H1 (cell line): ENCODE measurements around the gene LARP4. TPM values are rescaled to one million over a fixed set of nuclear protein-coding genes. Genes with fewer than 3 reads are reported as not detected.

Experiments used
- CTCF ChIA-PET: fragments of 300-600 bp; sonication (Branson Sonifier 250); formaldehyde crosslinking; loops from one replicate; lab custom pipeline; 2021; ENCODE audit not compliant: partially characterized antibody; lab: Charles Lee
- POLR2A ChIA-PET: fragments of 300-600 bp; sonication (Branson Sonifier 250); formaldehyde crosslinking; loops from one replicate; lab custom pipeline; 2021; ENCODE audit warnings: inconsistent platforms; ENCODE audit not compliant: partially characterized antibody; lab: Charles Lee
- DNase-seq, 2 experiments: peaks; one replicate each; pipeline versions ENCODE4 v3.0.0 to v3.0.0-alpha.2; 2010 to 2022; ENCODE audit warnings: low spot score in 2 of 2, low read depth in 1 of 2, mixed read lengths in 1 of 2
- FAIRE-seq: peaks from 2 replicates; lab custom pipeline; 2011; peaks lifted over from hg19 to GRCh38; lab: Jason Lieb, UNC
- H2AFZ ChIP-seq: 2 replicates; pipeline ENCODE4 v1.8.1; 2012; ENCODE audit warnings: low read length, inconsistent platforms
- H2AK5ac ChIP-seq: 2 replicates; pipeline ENCODE4 v1.6.1; 2013; ENCODE audit warnings: low read depth, low read length
- H2BK120ac ChIP-seq: replicated peaks from 2 replicates; pipeline ENCODE3; 2013; ENCODE audit warnings: low read depth, low read length, inconsistent platforms
- H2BK12ac ChIP-seq: 2 replicates; pipeline ENCODE4 v1.6.1; 2013; ENCODE audit warnings: low read depth, low read length
- H2BK15ac ChIP-seq: 2 replicates; pipeline ENCODE4 v1.6.1; 2013; ENCODE audit warnings: low read length
- H2BK20ac ChIP-seq: 2 replicates; pipeline ENCODE4 v1.6.1; 2013; ENCODE audit warnings: low read length
- H2BK5ac ChIP-seq: 2 replicates; pipeline ENCODE4 v1.6.1; 2013; ENCODE audit warnings: low read depth, low read length
- H3K14ac ChIP-seq: 2 replicates; pipeline ENCODE4 v1.6.1; 2013; ENCODE audit warnings: inconsistent platforms; ENCODE audit not compliant: insufficient read length
- H3K18ac ChIP-seq: 2 replicates; pipeline ENCODE4 v1.6.1; 2013; ENCODE audit warnings: low read length; ENCODE audit errors: extremely low read depth
- H3K23ac ChIP-seq: 2 replicates; pipeline ENCODE4 v1.6.1; 2013; ENCODE audit warnings: inconsistent platforms; ENCODE audit not compliant: insufficient read length
- H3K23me2 ChIP-seq: 2 replicates; pipeline ENCODE4 v1.6.1; 2013; ENCODE audit warnings: low read depth, low read length
- H3K27ac ChIP-seq: 2 replicates; pipeline ENCODE4 v1.6.1; 2011; ENCODE audit warnings: low read depth, low read length, inconsistent platforms
- H3K27me3 ChIP-seq, 4 experiments: replicated peaks in 1 of 4; 1 replicate in 1 of 4; 2 replicates in 3 of 4; pipeline versions ENCODE4 v1.6.1 to v1.8.1; 2011 to 2013; ENCODE audit warnings: low read length in 3 of 4, mild to moderate bottlenecking in 3 of 4, inconsistent platforms in 2 of 4, mixed read lengths in 2 of 4, moderate library complexity in 1 of 4; ENCODE audit not compliant: control insufficient read depth in 3 of 4, insufficient read depth in 3 of 4; ENCODE audit errors: extremely low read depth in 1 of 4
- H3K36me3 ChIP-seq, 4 experiments: 2 replicates each; pipeline versions ENCODE4 v1.6.1 to v1.8.1; 2011 to 2013; ENCODE audit warnings: mild to moderate bottlenecking in 4 of 4, low read length in 3 of 4, moderate library complexity in 2 of 4, control low read depth in 1 of 4, inconsistent platforms in 1 of 4; ENCODE audit not compliant: insufficient read depth in 4 of 4, control insufficient read depth in 2 of 4
- H3K4ac ChIP-seq: replicated peaks from 2 replicates; pipeline ENCODE3; 2013; ENCODE audit warnings: low read length, low read depth, mixed read lengths, inconsistent platforms; ENCODE audit not compliant: insufficient read length
- H3K4me1 ChIP-seq, 4 experiments: replicated peaks in 1 of 4; 1 replicate in 1 of 4; 2 replicates in 3 of 4; pipeline versions ENCODE4 v1.6.1 to v1.8.1; 2011 to 2013; ENCODE audit warnings: low read length in 3 of 4, inconsistent platforms in 2 of 4, mixed read lengths in 1 of 4; ENCODE audit not compliant: insufficient read depth in 4 of 4, control insufficient read depth in 3 of 4
- H3K4me2 ChIP-seq, 2 experiments: 2 replicates each; pipeline versions ENCODE4 v1.6.1 to v1.8.1; 2011 to 2013; ENCODE audit warnings: low read depth in 2 of 2, low read length in 2 of 2, control low read depth in 1 of 2, inconsistent platforms in 1 of 2, mild to moderate bottlenecking in 1 of 2; ENCODE audit not compliant: insufficient read depth in 1 of 2
- H3K4me3 ChIP-seq, 4 experiments: fragments of 200-600, 300-600 bp in 1 of 4; sonication (generic), shearing (Covaris generic), sonication (Bioruptor Twin) in 1 of 4; 2 replicates each; pipeline versions ENCODE4 v1.5.1 to v1.8.1; 2011 to 2016; ENCODE audit warnings: low read length in 4 of 4, low read depth in 3 of 4, control low read depth in 2 of 4, inconsistent platforms in 2 of 4, mild to moderate bottlenecking in 2 of 4, mixed read lengths in 1 of 4, moderate library complexity in 1 of 4; ENCODE audit not compliant: insufficient read depth in 2 of 4; ENCODE audit errors: extremely low read depth in 1 of 4
- H3K56ac ChIP-seq: replicated peaks from 2 replicates; pipeline ENCODE3; 2013; ENCODE audit warnings: low read depth, mild to moderate bottlenecking, mixed read lengths, low read length, inconsistent platforms; ENCODE audit not compliant: insufficient read length
- H3K79me1 ChIP-seq: 2 replicates; pipeline ENCODE4 v1.6.1; 2013; ENCODE audit warnings: low read depth, low read length, control low read depth
- H3K79me2 ChIP-seq, 2 experiments: 2 replicates each; pipeline versions ENCODE4 v1.6.1 to v1.8.1; 2012 to 2013; ENCODE audit warnings: low read length in 2 of 2, mild to moderate bottlenecking in 2 of 2, inconsistent platforms in 1 of 2; ENCODE audit not compliant: insufficient read depth in 2 of 2, control insufficient read depth in 1 of 2
- H3K9ac ChIP-seq, 4 experiments: replicated peaks in 1 of 4; 1 replicate in 1 of 4; 2 replicates in 3 of 4; pipeline versions ENCODE4 v1.6.1 to v1.8.1; 2011 to 2013; ENCODE audit warnings: low read depth in 3 of 4, low read length in 3 of 4, control low read depth in 2 of 4, mild to moderate bottlenecking in 2 of 4, moderate library complexity in 2 of 4, inconsistent platforms in 1 of 4; ENCODE audit errors: extremely low read depth in 1 of 4
- H3K9me3 ChIP-seq, 2 experiments: 2 replicates each; pipeline versions ENCODE4 v1.6.1 to v1.8.1; 2012 to 2013; ENCODE audit warnings: mild to moderate bottlenecking in 2 of 2, moderate library complexity in 2 of 2, control low read depth in 1 of 2, inconsistent platforms in 1 of 2, low read depth in 1 of 2, low read length in 1 of 2, mixed read lengths in 1 of 2; ENCODE audit not compliant: insufficient read depth in 2 of 2
- H4K20me1 ChIP-seq, 2 experiments: replicated peaks in 1 of 2; 2 replicates each; pipeline versions ENCODE3 to v1.8.1; 2011 to 2013; ENCODE audit warnings: inconsistent platforms in 2 of 2, low read length in 2 of 2, mild to moderate bottlenecking in 1 of 2; ENCODE audit not compliant: insufficient read depth in 2 of 2, control insufficient read depth in 1 of 2
- H4K5ac ChIP-seq: 2 replicates; pipeline ENCODE4 v1.6.1; 2013; ENCODE audit warnings: low read length, low read depth, mixed read lengths, inconsistent platforms; ENCODE audit not compliant: insufficient read length
- H4K8ac ChIP-seq: 2 replicates; pipeline ENCODE4 v1.8.0; 2013; ENCODE audit warnings: mild to moderate bottlenecking, moderate library complexity, low read length, inconsistent platforms; ENCODE audit not compliant: insufficient read depth; ENCODE audit errors: extremely low read depth
- H4K91ac ChIP-seq: replicated peaks from 2 replicates; pipeline ENCODE3; 2013; ENCODE audit warnings: low read length, mixed read lengths, inconsistent platforms; ENCODE audit not compliant: insufficient read length
- BRCA1 ChIP-seq: IDR thresholded peaks from 2 replicates; pipeline ENCODE4 v1.6.1; 2012; ENCODE audit warnings: low read depth, low read length, improper control_type of control experiment
- CBX5 ChIP-seq: fragments of 300-800, 300-1000 bp; sonication (generic); IDR thresholded peaks from 2 replicates; pipeline ENCODE4 v1.7.1; 2016; ENCODE audit warnings: antibody characterized with exemption, low read length, low read depth
- CREB1 ChIP-seq: IDR thresholded peaks from 2 replicates; pipeline ENCODE4 v1.6.1; 2012; ENCODE audit warnings: inconsistent platforms
- HDAC6 ChIP-seq: IDR thresholded peaks from one replicate; pipeline ENCODE4 v1.7.1; 2012; ENCODE audit warnings: low read depth, mild to moderate bottlenecking, inconsistent platforms, low read length, moderate library complexity
- JUN ChIP-seq: IDR thresholded peaks from 2 replicates; pipeline ENCODE4 v1.6.1; 2011; ENCODE audit warnings: low read depth, mild to moderate bottlenecking, improper control_type of control experiment, low read length
- POLR2A ChIP-seq, 2 experiments: IDR thresholded peaks; 1 replicate in 1 of 2; 2 replicates in 1 of 2; pipeline ENCODE4 v1.6.1; 2011; ENCODE audit warnings: low read depth in 2 of 2, low read length in 2 of 2, mild to moderate bottlenecking in 2 of 2; ENCODE audit errors: control extremely low read depth in 1 of 2
- RXRA ChIP-seq: IDR thresholded peaks from 2 replicates; pipeline ENCODE4 v1.6.1; 2011; ENCODE audit warnings: low read depth, mild to moderate bottlenecking, low read length, moderate library complexity; ENCODE audit not compliant: insufficient read depth
- SP1 ChIP-seq: IDR thresholded peaks from 2 replicates; pipeline ENCODE4 v1.6.1; 2011; ENCODE audit warnings: low read depth, low read length
- WGBS, 2 experiments: shearing (Covaris generic) in 1 of 2; methylation state at CpG; one replicate each; pipeline versions ENCODE4 v1.1.6 to v1.1.7; 2013 to 2015; ENCODE audit warnings: low lambda C conversion rate in 2 of 2, mixed read lengths in 2 of 2, inconsistent platforms in 1 of 2, low coverage in 1 of 2, missing lambda C conversion rate in 1 of 2; ENCODE audit not compliant: insufficient replicate concordance in 2 of 2, insufficient coverage in 1 of 2, insufficient read length in 1 of 2; ENCODE audit errors: extremely low coverage in 1 of 2, missing lambda C conversion rate in 1 of 2; 5-methylcytosine and 5-hydroxymethylcytosine counted together
- polyA plus RNA-seq, 7 experiments: library from polyadenylated mRNA; depleted of rRNA in 3 of 7; stranded (reverse) in 5 of 7; unstranded in 2 of 7; fragments of >200 nt in 5 of 7; fragments of 200-250 nt in 2 of 7; gene quantifications; 1 replicate in 5 of 7; 2 replicates in 1 of 7; 4 replicates in 1 of 7; pipeline versions ENCODE4 v1.2.1 to v1.2.3, GENCODE V29; 2011 to 2013; ENCODE audit warnings: missing spikeins in 2 of 7, mixed read lengths in 2 of 7
- total RNA-seq: library from RNA; stranded (reverse); fragmentation: NEBNext Ultra II Directional; extraction: Animal tissue kit (Norgen Biotek cat#: 25700); gene quantifications from 2 replicates; pipeline ENCODE4 v1.2.1, GENCODE V29; 2021

The LARP4 gene
- total and polyA plus RNA-seq, 2 of the 8 experiments (the other 6 are each of a cell fraction or from before 2014, with no cell fraction given), result 12.8 to 93.9 TPM

DNA sequence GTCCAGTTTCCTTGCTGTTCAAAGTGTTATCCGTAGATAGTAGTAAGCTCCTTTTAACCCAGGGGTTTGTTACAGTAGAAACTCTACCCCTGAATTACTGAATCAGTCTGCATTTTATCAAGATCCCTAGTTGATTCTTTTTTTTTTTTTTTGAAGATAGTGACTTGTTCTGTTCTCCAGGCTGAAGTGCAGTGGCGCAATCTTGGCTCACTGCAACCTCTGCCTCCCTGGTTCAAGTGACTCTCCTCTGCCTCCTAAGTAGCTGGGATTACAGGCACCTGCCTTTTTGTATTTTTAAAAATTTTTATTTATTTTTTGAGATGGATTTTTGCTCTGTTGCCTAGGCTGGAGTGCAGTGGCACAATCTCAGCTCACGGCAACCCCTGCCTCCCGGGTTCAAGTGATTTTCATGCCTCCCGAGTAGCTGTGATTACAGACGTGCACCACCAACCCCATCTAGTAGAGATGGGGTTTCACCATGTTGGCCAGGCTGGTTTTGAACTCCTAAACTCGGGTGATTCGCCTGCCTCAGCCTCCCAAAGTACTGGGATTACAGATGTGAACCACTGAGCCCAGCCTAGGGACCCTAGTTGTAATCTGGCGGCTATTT is 10.5 kb downstream of the LARP4 start:
- no peak overlapping the region for H4K8ac ChIP-seq
- no peak overlapping the region for H2BK20ac ChIP-seq
- DNase-seq, result no peak
- ChIA-PET CTCF (interaction anchor here (0.9 to 1.1 kb wide), 2 partner anchors 15 to 18 kb away, joined by 3 read pairs; partner anchors contain the start of gene FAM186A), POLR2A (interaction anchor here (0.6 kb wide), 1 partner anchor 856 kb away, joined by 3 read pairs; no protein-coding TSS in a partner anchor)
- H3K9ac ChIP-seq, result no peak overlapping the region
- H3K9me3 ChIP-seq, result no peaks in the 10 kb centered on the region
- no peak overlapping the region for H2AK5ac ChIP-seq
- H4K20me1 ChIP-seq, result peaks cover 5 to 17% of the 10 kb centered on the region in 2 experiments
- no peak overlapping the region for H3K27ac ChIP-seq
- H3K14ac ChIP-seq, result no peak overlapping the region
- no peak overlapping the region for H3K18ac ChIP-seq
- WGBS, 2 experiments, result 94% methylated on average over 9 of the region's 9 CpGs; no CpG with 5 or more reads in 1 of the 2 experiments
- no peaks in the 10 kb centered on the region for H3K4me1 ChIP-seq
- no peaks in the 10 kb centered on the region for H3K27me3 ChIP-seq
- peaks cover 26 to 100% of the 10 kb centered on the region in 2 experiments for H3K79me2 ChIP-seq
- no peak overlapping the region for H2AFZ ChIP-seq
- H3K56ac ChIP-seq, result no peak overlapping the region
- no peak overlapping the region for H3K4me3 ChIP-seq
- no peak overlapping the region for H2BK5ac ChIP-seq
- no peak for FAIRE-seq
- H4K91ac ChIP-seq, result no peak overlapping the region
- H3K79me1 ChIP-seq, result peaks cover 5% of the 10 kb centered on the region
- H3K4ac ChIP-seq, result no peak overlapping the region
- no peak overlapping the region for H3K23ac ChIP-seq
- H3K36me3 ChIP-seq, result peaks cover 0 to 6% (median 2%) of the 10 kb centered on the region in 4 experiments; a peak in 2 of 8 replicates
- H3K23me2 ChIP-seq, result no peaks in the 10 kb centered on the region
- no peak overlapping the region for H2BK120ac ChIP-seq
- H3K4me2 ChIP-seq, result no peak overlapping the region
- H2BK15ac ChIP-seq, result no peak overlapping the region
- H4K5ac ChIP-seq, result no peak overlapping the region
- H2BK12ac ChIP-seq, result no peak overlapping the region
- TF ChIP-seq HDAC6 (no peak), SP1 (no peak), CREB1 (no peak), CBX5 (no peak), RXRA (no peak), BRCA1 (no peak), JUN (no peak), POLR2A (IDR thresholded peaks at IDR 0.05; ENCODE audit: control extremely low read depth in 1 of 2, low read depth in 2 of 2, low read length in 2 of 2) (no peak)
